ENCODE results near the gene KRT71. TPM values are rescaled to one million over a fixed set of nuclear protein-coding genes. Genes with fewer than 3 reads are reported as not detected.

Gene KRT71
- total RNA-seq, 4 donors from 2014 or later: 0.32 to 61.7 (median 1.6) TPM; not detected in 1

- no peak for DNase-seq (ENCODE audit: low spot score in 2 of 2)
- intact Hi-C loops (cut with DNase I; ENCODE audit: low total_unique reads): no loop called here
- TF ChIP-seq POLR2A (IDR thresholded peaks at IDR 0.05): no peak
- no peak overlapping the region for H3K4me3 ChIP-seq (ENCODE audit: low read depth, poor library complexity, severe bottlenecking)
- WGBS, 2 donors: 81 to 86% methylated on average over 7 to 8 of the region's 8 CpGs
Measured at GRCh38 chr12:52566847-52567291, 13.9 kb upstream of the KRT71 start.

DNA sequence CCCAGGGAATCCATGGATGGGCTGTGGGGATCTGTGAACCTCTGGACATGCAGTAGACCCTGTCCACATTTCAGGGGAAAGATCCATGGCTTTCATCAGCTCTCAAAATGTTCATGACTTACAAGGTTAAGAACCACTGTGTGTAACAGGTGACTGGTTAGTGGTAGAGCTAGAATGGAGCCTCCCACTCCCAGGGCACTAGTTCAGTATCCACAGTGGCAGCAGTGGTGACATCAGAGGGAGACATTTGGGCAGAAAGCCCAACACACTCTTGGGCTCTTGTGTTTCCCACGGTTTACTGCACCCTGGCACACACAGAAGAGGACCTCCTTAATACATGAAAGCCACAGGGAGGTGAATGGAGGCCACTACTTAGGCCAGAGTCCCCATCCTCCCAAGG lies 11.6 kb upstream of the KRT71 start:
- H3K4me3 ChIP-seq (ENCODE audit: low read depth, poor library complexity, severe bottlenecking): no peak overlapping the region
- intact Hi-C loops (cut with DNase I; ENCODE audit: low total_unique reads): no loop called here
- DNase-seq (ENCODE audit: low spot score in 2 of 2): no peak
- WGBS, 2 donors: 73 to 78% methylated on average over 1 of the region's 1 CpG
- TF ChIP-seq POLR2A (IDR thresholded peaks at IDR 0.05): no peak

DNA sequence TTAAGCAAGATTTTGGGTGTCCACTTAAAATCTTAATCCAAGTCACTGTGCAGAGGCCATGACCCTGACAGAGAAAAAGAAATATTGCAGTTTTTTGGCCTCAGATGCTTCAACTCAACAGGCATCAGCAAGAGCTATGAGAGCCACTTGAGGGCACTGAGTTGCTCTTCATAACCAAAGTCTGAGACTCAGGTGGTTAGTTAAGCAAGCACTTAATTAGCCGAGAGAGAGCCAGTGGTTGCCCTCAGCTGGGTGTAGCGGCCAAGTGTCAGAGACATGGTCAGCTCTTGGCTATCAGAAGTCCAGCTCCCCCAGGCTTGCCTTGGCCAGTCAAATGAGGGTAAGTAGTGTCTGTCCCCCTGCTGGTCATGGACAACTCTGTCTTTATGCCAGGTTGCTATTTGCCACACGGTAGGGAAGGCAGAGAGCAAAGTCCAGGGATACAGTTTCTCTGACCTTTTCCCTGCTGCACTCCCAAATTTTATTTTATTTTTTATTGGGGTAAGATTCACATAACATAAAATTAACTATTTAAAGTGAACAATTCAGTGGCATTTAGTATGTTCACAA lies 9.0 kb upstream of the KRT71 start:
- WGBS, 2 donors: 69 to 77% methylated on average over 3 of the region's 3 CpGs
- no peak for TF ChIP-seq POLR2A (IDR thresholded peaks at IDR 0.05)
- TF ChIP-seq, protein P1, sequence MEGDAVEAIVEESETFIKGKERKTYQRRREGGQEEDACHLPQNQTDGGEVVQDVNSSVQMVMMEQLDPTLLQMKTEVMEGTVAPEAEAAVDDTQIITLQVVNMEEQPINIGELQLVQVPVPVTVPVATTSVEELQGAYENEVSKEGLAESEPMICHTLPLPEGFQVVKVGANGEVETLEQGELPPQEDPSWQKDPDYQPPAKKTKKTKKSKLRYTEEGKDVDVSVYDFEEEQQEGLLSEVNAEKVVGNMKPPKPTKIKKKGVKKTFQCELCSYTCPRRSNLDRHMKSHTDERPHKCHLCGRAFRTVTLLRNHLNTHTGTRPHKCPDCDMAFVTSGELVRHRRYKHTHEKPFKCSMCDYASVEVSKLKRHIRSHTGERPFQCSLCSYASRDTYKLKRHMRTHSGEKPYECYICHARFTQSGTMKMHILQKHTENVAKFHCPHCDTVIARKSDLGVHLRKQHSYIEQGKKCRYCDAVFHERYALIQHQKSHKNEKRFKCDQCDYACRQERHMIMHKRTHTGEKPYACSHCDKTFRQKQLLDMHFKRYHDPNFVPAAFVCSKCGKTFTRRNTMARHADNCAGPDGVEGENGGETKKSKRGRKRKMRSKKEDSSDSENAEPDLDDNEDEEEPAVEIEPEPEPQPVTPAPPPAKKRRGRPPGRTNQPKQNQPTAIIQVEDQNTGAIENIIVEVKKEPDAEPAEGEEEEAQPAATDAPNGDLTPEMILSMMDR (IDR thresholded peaks at IDR 0.05): no peak
- no peak for DNase-seq (ENCODE audit: low spot score in 2 of 2)
- intact Hi-C loops (cut with DNase I; ENCODE audit: low total_unique reads): no loop called here
- H3K4me3 ChIP-seq (ENCODE audit: low read depth, poor library complexity, severe bottlenecking): no peak overlapping the region

DNA sequence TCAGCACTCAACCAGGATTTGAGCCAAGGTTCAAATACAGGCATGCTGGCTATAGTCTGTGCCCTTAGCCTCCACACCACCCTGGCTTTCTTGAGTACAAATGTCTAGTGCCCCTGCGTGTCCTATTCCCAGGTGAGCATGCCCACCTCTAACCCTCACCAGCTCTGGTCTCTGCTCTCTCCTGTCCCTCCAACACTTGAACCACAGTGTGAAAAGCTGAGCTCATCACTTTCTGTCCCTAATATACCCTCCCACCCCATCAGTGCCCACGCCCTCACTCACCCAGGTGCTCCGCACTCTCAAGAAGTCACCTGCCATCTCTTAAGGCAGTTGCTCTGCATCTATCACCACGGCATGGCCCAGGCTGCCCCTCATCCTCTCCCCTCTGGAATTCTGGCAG lies 7.0 kb upstream of the KRT71 start:
- DNase-seq (ENCODE audit: low spot score in 2 of 2): no peak
- intact Hi-C loops (cut with DNase I; ENCODE audit: low total_unique reads): no loop called here
- no peak overlapping the region for H3K4me3 ChIP-seq (ENCODE audit: low read depth, poor library complexity, severe bottlenecking)
- TF ChIP-seq, protein P1 (IDR thresholded peaks at IDR 0.05): no peak
- no peak for TF ChIP-seq POLR2A (IDR thresholded peaks at IDR 0.05)
- 89 to 93% methylated on average over 4 of the region's 4 CpGs for WGBS, 2 donors

DNA sequence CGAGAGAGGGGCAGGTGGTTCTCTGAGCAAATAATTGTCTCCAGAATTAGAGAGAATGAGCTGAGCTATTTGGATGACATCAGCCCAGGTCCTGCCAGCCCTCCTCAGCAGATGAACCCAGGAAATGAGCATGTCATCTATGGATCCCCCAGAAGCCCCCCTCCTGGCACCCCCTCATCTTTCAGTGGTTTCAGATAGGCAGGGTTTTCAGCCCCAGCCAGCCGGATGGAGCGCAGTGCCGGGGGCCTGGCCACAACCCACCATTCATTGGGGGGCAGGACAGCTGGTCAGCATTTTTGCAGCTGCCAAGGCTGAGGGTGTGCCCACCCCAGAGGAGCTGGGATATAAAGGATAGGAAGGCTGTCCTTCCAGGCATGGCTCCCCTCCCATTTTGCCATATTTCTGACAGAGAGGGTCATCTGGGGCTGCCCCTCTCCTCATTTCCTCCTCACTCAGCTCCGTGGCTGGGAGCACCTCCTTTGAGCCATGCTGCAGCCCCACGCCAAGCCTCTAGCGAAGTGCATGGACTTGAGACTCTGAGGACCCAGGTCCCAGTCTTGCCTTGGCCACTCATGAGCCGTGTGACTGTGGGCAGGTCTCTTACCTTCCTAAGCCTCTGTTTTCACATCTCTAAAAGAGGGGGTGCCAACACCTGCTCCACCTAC lies 6.0 kb upstream of the KRT71 start:
- intact Hi-C loops (cut with DNase I; ENCODE audit: low total_unique reads): no loop called here
- WGBS, 2 donors: 71 to 76% methylated on average over 5 to 8 of the region's 8 CpGs
- TF ChIP-seq POLR2A (IDR thresholded peaks at IDR 0.05): no peak
- TF ChIP-seq, protein P1 (IDR thresholded peaks at IDR 0.05): no peak
- DNase-seq (ENCODE audit: low spot score in 2 of 2): no peak
- no peak overlapping the region for H3K4me3 ChIP-seq (ENCODE audit: low read depth, poor library complexity, severe bottlenecking)

- WGBS, 2 donors: 75 to 77% methylated on average over 2 of the region's 2 CpGs
Measured at GRCh38 chr12:52557476-52557875, 4.5 kb upstream of the KRT71 start.

More at GRCh38 chr12:52557476-52557875, 4.5 kb upstream of the KRT71 start:
- DNase-seq (ENCODE audit: low spot score in 2 of 2): no peak
- no peak overlapping the region for H3K4me3 ChIP-seq (ENCODE audit: low read depth, poor library complexity, severe bottlenecking)
- intact Hi-C loops (cut with DNase I; ENCODE audit: low total_unique reads): no loop called here
- TF ChIP-seq, protein P1 (IDR thresholded peaks at IDR 0.05): no peak
- no peak for TF ChIP-seq POLR2A (IDR thresholded peaks at IDR 0.05)
